NCI-H2107 (cell line): Measurements from ENCODE around the gene GPR152.

Experiments used
- DNase-seq: peaks from one replicate; lab custom pipeline; 2025; lab: John Stamatoyannopoulos, UW

GPR152 gene

GRCh38 chr11:67423891-67424613 is 28.5 kb downstream of the GPR152 start:
- no peak for DNase-seq

GRCh38 chr11:67423466-67423865 is 29.1 kb downstream of the GPR152 start:
- DNase-seq = no peak

GRCh38 chr11:67422891-67423290 is 29.6 kb downstream of the GPR152 start:
- no peak for DNase-seq

GRCh38 chr11:67421430-67422031 is 31.0 kb downstream of the GPR152 start:
- no peak for DNase-seq

GRCh38 chr11:67420646-67421429 is 31.7 kb downstream of the GPR152 start:
- DNase-seq = peak; percentile 88

- no peak for DNase-seq
Observed at GRCh38 chr11:67420147-67420645, 32.3 kb downstream of the GPR152 start.

- no peak for DNase-seq
Observed at GRCh38 chr11:67419325-67420049, 33.0 kb downstream of the GPR152 start.

- DNase-seq = no peak
Observed at GRCh38 chr11:67418476-67419281, 33.9 kb downstream of the GPR152 start.

GRCh38 chr11:67417425-67417824 is 35.1 kb downstream of the GPR152 start:
- no peak for DNase-seq

- no peak for DNase-seq
Observed at GRCh38 chr11:67416416-67417335, 35.9 kb downstream of the GPR152 start.

- no peak for DNase-seq
Observed at GRCh38 chr11:67415501-67416304, 36.8 kb downstream of the GPR152 start, which contains the start of gene CARNS1. Gene CARNS1 (plus strand): TSS chr11:67415678. CDS start chr11:67416200, 522 bp downstream.

- DNase-seq = no peak
Observed at GRCh38 chr11:67413266-67413849, 39.2 kb downstream of the GPR152 start.

GRCh38 chr11:67412495-67413179 is 39.9 kb downstream of the GPR152 start:
- DNase-seq = no peak

GRCh38 chr11:67411785-67412152 is 40.8 kb downstream of the GPR152 start:
- DNase-seq = no peak

- no peak for DNase-seq
Observed at GRCh38 chr11:67410984-67411784, 41.3 kb downstream of the GPR152 start.

- DNase-seq = no peak
Observed at GRCh38 chr11:67410369-67410831, 42.1 kb downstream of the GPR152 start.

- no peak for DNase-seq
Observed at GRCh38 chr11:67409781-67410368, 42.7 kb downstream of the GPR152 start.
